Muscle layer of duodenum (tissue), 2 donors: ENCODE measurements around the gene ST7L.

ENCODE experiments used
- H3K27ac ChIP-seq: one replicate; pipeline ENCODE4 v1.7.0; 2013; ENCODE audit warnings: mild to moderate bottlenecking, low read length
- H3K27me3 ChIP-seq: one replicate; pipeline ENCODE4 v1.7.0; 2013; ENCODE audit warnings: low read depth, mild to moderate bottlenecking, control low read depth, low read length
- H3K36me3 ChIP-seq, 2 donors: one replicate each; pipeline ENCODE4 v1.7.0; 2013; ENCODE audit warnings: low read length in 2 of 2, control low read depth in 1 of 2, mild to moderate bottlenecking in 1 of 2; ENCODE audit not compliant: insufficient read depth in 2 of 2, control insufficient read depth in 1 of 2
- H3K4me1 ChIP-seq, 2 donors: one replicate each; pipeline ENCODE4 v1.7.0; 2013; ENCODE audit warnings: low read length in 2 of 2, mild to moderate bottlenecking in 2 of 2, control low read depth in 1 of 2, moderate library complexity in 1 of 2; ENCODE audit not compliant: insufficient read depth in 2 of 2, control insufficient read depth in 1 of 2
- H3K4me3 ChIP-seq, 2 donors: one replicate each; pipeline ENCODE4 v1.7.0; 2013; ENCODE audit warnings: low read length in 2 of 2, low read depth in 1 of 2, mild to moderate bottlenecking in 1 of 2
- H3K9me3 ChIP-seq, 2 donors: one replicate each; pipeline ENCODE4 v1.7.0; 2013; ENCODE audit warnings: low read length in 2 of 2, control low read depth in 1 of 2, mild to moderate bottlenecking in 1 of 2; ENCODE audit not compliant: control insufficient read depth in 1 of 2
- donor health status: healthy.

ST7L gene

DNA sequence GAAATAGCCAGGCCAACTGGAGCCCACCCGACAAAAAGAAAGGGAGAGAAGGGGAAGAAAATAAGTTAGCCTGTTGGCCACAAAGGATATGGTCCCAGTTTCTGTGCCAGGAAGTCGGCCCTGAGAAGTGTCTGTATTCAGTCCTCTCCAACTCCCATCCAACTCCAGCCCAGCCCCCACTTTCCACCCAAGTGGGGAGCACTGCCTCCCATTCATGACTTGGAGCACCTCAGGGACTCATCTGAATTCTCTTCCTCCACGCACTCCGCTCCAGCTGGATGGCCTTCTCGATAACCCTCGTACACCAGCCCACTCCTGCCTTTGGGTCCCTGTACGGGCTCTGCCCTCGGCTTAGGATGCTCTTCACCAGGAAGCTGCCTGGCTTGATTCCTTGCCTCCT, 112.2 kb downstream of the ST7L start:
- no peaks in the 10 kb centered on the region for H3K36me3 ChIP-seq
- H3K4me3 ChIP-seq, result no peak overlapping the region
- H3K9me3 ChIP-seq, result no peaks in the 10 kb centered on the region
- H3K27me3 ChIP-seq, result peaks cover 28% of the 10 kb centered on the region
- peaks cover 4 to 20% of the 10 kb centered on the region in 2 donors for H3K4me1 ChIP-seq
- H3K27ac ChIP-seq, result no peak overlapping the region

DNA sequence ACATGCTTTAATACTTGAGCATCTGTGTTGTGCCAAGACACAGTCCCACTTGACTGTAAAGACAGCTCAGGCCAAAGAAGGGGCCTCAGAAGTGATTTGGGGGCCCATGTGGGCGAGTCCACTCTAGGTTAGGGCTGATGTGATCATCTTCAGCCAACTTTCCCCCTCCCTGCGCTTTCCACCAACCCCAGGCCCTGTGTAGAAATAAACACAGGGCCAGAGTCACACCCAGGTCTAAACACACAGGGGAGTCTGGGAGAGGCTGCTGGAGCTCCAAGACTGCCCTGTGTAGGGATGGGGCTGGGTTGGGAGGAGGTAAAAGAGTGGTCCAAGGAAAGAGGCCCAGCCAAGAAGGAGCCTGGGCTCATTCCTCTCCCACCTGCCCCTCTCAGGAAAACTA, 112.6 kb downstream of the ST7L start:
- peaks cover 28% of the 10 kb centered on the region for H3K27me3 ChIP-seq
- no peak overlapping the region for H3K27ac ChIP-seq
- H3K4me3 ChIP-seq, result no peak overlapping the region
- H3K36me3 ChIP-seq, result no peaks in the 10 kb centered on the region
- H3K4me1 ChIP-seq, result peaks cover 4 to 24% of the 10 kb centered on the region in 2 donors
- no peaks in the 10 kb centered on the region for H3K9me3 ChIP-seq

DNA sequence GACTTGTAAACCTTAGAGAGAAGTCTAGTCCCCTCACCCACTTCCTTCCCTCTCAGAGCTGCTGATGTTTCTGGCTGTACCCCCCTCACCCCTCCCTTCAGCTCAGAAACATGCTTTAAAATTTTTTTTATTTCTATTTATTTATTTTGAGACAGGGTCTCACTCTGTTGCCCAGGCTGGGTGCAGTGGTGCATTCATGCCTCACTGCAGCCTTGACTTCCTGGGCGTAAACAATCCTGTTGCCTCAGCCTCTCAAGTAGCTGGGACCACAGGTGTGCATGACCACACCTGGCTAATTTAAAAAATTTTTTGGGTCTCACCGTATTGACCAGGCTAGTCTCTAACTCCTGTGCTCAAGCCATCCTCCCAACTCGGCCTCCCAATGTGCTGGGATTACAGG, 113.1 kb downstream of the ST7L start:
- Histone ChIP-seq H3K27ac (no peak overlapping the region), H3K36me3 (no peaks in the 10 kb centered on the region), H3K4me3 (no peak overlapping the region), H3K9me3 (no peaks in the 10 kb centered on the region), H3K27me3 (peaks cover 28% of the 10 kb centered on the region), H3K4me1 (peaks cover 4 to 24% of the 10 kb centered on the region in 2 donors)

DNA sequence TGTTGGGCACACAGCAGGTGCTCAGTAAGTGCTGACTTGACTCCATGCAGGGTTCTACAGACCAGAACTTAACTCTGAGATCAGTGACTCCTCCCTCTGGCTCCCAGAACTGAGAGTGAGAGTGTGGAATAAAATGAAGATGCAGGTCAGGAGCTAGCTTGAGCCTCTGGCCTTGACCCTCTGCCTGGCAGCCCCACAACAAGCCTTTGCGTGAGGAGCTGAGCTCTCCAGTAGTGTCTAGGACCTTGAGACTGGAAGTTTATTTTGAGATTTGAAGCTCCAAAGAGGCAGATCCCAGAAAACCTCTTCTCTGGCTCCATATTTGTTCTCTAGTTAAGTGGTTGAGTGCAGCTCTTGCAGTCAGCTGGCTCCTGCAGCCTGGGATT, 113.5 kb downstream of the ST7L start:
- peaks cover 4 to 24% of the 10 kb centered on the region in 2 donors for H3K4me1 ChIP-seq
- H3K27me3 ChIP-seq, result peaks cover 28% of the 10 kb centered on the region
- no peaks in the 10 kb centered on the region for H3K36me3 ChIP-seq
- no peak overlapping the region for H3K4me3 ChIP-seq
- no peak overlapping the region for H3K27ac ChIP-seq
- H3K9me3 ChIP-seq, result no peaks in the 10 kb centered on the region

DNA sequence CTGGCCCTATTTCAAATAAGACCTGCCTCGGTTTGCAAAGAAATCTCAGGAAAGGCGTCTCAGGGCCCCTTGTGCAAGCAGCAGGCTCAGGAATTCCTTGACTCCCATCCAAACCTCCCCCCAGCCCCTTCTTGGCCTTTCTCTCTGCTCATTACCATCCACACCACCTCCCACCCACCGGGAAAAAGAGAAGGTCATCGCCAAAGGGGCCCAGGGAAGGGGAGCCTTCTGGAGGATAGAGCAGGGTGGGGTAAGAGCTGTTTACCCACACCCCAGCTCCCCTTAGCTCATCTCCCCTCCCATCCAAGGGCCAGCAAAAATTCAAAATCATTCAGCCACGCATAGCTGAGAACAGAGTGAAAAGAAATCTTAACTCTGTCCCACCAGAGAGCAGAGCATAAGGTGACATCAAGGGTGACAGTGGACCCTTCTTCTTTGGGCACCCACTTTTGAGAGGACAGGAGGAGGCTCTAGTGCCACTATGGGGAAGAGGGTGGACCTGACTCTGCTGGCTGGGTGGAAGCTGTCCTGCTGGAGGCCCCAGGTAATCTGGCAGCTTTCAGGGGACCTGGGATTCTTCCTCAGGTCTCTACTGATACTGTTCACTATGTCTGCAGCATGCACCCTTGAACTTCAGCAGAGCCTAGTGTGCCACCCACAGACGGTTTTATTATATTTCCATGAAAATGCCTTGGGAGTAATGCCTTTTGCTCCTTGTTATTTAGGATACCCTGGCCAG, 114.1 kb downstream of the ST7L start:
- peaks cover 4 to 24% of the 10 kb centered on the region in 2 donors for H3K4me1 ChIP-seq
- H3K4me3 ChIP-seq, result no peak overlapping the region
- peaks cover 23% of the 10 kb centered on the region for H3K27me3 ChIP-seq
- H3K9me3 ChIP-seq, result no peaks in the 10 kb centered on the region
- H3K36me3 ChIP-seq, result no peaks in the 10 kb centered on the region
- H3K27ac ChIP-seq, result no peak overlapping the region

DNA sequence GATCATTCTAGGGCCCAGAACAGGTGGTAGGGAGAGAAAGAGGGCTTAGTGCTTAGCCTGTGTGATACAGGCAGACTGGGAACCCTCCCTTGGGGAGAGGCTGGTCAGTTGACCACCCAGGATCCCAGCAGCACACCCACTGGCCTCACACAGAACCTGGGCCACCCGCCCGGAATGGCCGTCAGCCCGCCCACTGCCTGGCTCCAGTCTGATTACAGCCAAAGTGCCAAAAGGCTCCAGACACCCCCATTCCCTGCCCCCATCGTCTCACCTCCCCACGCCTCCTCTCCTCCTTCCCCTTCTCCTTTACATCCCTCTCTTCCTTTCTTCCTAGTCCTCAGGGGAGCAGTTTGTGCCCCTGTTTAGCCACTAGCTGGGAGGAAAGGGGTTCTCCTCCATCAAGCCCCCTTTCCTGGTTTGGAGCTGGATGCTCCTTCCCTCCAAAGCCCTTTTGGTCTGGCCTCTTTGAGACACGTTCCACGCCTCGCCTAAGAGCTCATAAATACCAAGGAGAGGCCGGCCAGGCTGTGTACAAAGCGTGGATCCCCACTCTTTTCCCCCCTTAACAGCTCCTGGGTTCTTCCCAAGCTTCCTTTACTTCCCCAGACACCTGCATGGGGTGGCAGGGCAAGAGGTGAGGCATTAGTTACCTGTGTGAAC, 114.8 kb downstream of the ST7L start:
- Histone ChIP-seq H3K4me3 (no peak overlapping the region), H3K27ac (no peak overlapping the region), H3K36me3 (no peaks in the 10 kb centered on the region), H3K27me3 (peaks cover 20% of the 10 kb centered on the region), H3K4me1 (peaks cover 4 to 24% of the 10 kb centered on the region in 2 donors), H3K9me3 (no peaks in the 10 kb centered on the region)

DNA sequence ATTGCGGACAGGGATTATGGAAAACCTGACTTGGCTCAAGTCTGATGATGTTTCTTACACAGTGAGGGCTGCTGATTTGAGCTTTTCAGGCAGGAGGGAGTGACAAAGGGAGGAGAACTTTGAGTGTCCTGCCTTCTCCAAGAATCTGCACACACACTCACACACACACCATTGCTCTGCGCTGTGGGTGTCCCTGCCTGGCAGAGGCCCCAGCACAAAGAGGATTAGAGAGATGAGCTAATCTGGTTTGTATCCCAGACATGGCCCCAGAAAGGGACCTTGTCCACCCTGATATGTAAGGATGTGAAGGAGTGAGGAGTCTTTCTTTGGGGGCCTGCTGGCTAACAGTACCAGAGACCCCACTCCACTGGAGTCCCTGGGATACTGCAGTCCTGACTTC, 116.1 kb downstream of the ST7L start:
- Histone ChIP-seq H3K27ac (no peak overlapping the region), H3K9me3 (no peaks in the 10 kb centered on the region), H3K27me3 (peaks cover 11% of the 10 kb centered on the region), H3K4me1 (peaks cover 3 to 18% of the 10 kb centered on the region in 2 donors), H3K36me3 (no peaks in the 10 kb centered on the region), H3K4me3 (peak overlapping the region in 1 of 2 donors; percentile 66)

DNA sequence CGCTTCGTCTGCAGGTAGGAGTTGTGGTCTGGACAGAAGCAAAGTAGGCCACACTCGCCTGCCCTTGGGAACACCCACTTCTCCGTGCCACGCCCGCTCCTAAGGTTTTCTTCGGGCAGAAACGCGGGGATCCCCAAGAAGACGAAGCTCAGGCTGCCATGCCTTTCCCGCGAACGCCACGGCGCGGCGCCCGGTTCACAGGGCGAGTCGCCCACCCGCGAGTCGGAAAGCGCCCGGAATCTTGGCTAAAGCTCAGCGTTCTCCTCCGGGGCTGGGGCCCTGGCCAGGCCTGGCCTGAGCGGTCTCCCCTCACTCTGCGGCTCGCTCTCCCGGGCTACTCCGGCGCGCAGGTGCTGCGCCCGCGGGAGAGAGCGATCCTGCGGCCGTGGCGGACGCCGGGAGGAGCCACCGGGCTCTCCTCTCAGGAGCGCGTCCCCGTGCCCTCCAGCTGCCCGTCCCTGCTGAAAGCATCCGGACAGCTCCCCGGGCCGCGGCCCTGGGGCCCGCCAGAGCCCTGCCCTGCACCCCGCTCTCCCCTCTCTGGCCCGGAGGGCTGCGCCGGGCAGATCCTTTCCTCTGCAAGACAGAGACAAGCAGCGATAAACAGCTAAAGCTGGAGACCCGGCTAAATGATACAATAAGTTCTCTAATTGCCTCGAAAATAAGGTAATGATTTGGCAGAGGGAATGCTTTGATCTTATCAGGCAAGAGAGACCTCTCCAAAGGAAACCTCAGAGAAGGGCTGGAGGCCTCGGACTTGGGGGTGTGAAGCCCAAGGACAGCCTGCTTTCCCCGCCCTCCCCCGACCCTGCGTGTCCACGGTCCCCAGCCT, 116.9 kb downstream of the ST7L start:
- Histone ChIP-seq H3K4me3 (peak overlapping the region; percentile 18 to 66), H3K27ac (no peak overlapping the region), H3K9me3 (no peaks in the 10 kb centered on the region), H3K4me1 (peaks cover 0 to 14% of the 10 kb centered on the region in 2 donors), H3K27me3 (peaks cover 8% of the 10 kb centered on the region), H3K36me3 (no peaks in the 10 kb centered on the region)

DNA sequence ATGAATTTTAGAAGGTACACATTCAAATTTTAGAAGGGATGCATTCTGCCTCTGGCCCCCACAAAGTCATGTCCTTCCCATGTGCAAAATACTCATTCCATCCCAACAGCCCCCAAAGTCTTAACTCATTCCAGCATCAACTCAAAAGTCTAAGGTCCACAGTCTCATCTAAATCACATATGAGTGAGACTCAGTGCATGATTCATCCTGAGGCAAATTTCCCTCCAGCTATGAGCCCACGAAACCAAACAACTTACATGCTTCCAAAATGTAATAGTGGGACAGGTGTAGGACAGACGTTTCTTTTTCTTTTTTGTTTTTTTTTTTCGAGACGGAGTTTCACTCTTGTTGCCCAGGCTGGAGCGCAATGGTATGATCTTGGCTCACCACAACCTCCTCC, 122.7 kb downstream of the ST7L start:
- peaks cover 0 to under 1% of the 10 kb centered on the region in 2 donors for H3K4me1 ChIP-seq
- no peaks in the 10 kb centered on the region for H3K27me3 ChIP-seq
- H3K9me3 ChIP-seq, result no peaks in the 10 kb centered on the region
- no peaks in the 10 kb centered on the region for H3K36me3 ChIP-seq
- no peak overlapping the region for H3K4me3 ChIP-seq
- no peak overlapping the region for H3K27ac ChIP-seq

DNA sequence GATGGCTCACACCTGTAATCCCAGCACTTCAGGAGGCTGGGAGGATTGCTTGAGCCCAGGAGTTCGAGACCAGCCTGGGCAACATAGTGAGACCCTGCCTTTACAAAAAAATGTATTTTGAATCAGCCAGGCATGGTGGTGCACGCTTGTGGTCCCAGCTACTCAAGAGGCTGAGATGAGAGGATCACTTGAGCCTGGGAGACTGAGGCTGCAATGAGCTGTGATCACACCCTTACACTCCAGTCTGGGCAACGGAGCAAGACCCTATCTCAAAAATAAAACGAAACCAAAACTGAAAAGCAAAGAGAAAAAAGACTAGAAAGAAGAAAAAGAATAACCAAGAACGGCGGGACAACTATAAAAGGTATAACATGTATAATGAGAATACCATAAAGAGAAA, 125.6 kb downstream of the ST7L start:
- Histone ChIP-seq H3K36me3 (no peaks in the 10 kb centered on the region), H3K9me3 (no peaks in the 10 kb centered on the region), H3K4me1 (no peaks in the 10 kb centered on the region), H3K27me3 (no peaks in the 10 kb centered on the region), H3K27ac (no peak overlapping the region), H3K4me3 (no peak overlapping the region)

DNA sequence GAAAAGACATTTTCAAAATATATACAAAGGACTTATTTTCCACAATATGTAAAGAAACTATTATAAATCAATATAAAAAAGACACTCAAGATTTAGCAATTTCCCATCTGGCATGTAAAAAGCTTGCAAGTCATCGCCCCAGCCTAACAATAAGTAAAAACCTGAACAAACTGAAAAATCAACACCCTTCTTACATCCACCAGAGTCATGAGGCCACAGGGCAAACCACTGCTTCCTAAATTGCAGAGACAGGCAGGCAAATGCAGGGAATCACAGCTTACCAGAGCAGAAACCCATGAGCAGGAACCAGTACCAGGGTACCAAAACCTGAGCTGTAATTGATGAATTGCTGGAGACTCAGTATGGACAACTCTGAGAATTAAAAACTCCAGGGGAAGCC, 126.9 kb downstream of the ST7L start:
- Histone ChIP-seq H3K27ac (no peak overlapping the region), H3K9me3 (no peaks in the 10 kb centered on the region), H3K36me3 (no peaks in the 10 kb centered on the region), H3K4me3 (no peak overlapping the region), H3K27me3 (no peaks in the 10 kb centered on the region), H3K4me1 (no peaks in the 10 kb centered on the region)
